ENCODE measurements around the gene SFRP5.

The SFRP5 gene

DNA sequence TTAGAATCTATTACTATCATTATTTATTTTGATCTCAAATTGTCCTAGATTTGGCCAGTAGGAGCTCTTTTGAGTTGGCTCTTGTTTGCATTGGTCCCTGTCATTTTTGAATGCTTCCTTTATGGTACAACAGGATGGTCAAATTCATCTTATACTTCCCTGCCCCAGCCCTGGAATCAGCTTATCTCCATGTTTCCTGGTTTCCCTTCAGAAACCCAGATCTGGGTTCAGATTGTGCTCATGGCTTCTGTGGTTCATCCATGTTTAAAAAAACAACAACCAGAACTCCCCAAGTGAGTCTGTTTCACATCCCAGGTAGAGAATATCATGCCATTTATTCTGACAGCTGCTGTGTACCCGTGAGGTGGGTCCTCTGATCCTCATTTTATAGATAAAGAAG is 24.2 kb downstream of the SFRP5 start:
- DNase-seq (ENCODE audit: low spot score), result no peak
- Histone ChIP-seq H3K4me3 (no peak overlapping the region), H3K27ac (no peak overlapping the region)
- no peak for TF ChIP-seq CTCF (IDR thresholded peaks at IDR 0.05)

- Histone ChIP-seq H3K4me3 (no peak overlapping the region), H3K27ac (no peak overlapping the region)
- no peak for DNase-seq (ENCODE audit: low spot score)
- TF ChIP-seq CTCF (IDR thresholded peaks at IDR 0.05), result no peak
Measured at GRCh38 chr10:97744405-97745035, 27.3 kb downstream of the SFRP5 start.

DNA sequence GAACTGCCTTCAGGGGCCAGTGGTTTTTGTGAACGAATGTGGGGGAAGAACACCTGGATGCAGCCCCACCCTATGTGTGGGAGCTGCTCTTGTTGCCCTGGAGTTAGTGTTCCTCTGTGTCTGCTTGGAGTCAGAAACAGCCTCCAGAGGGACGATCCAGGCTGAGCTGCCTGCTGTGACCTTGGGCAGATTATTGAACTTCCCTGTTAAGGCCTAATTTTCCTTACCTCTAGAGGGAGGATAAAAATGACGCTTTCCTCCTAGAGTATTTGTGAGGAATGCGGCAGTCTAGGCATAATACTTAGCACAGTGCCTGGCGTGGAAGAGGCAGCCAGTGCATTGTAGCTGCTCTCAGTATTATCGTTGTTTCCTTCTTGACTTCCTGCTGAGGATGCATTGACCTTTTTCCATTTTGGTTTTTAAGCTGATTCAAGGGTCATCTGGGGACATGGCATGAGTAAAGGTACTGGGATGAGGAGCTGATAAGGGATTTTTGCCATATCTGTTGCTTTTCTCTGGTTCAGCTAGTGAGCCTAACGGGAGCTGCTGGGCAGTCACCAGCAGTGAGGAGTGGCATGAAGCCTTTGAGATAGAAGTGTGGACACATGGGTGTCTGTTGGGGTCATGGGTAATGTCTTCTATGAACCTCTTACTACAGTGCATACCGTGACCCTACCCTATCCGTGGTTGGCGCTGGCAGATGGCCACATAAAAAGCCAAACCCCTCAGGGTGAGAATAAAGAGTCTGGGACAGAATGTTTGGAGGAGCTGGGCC is 28.4 kb downstream of the SFRP5 start:
- no peak for DNase-seq (ENCODE audit: low spot score)
- TF ChIP-seq CTCF (IDR thresholded peaks at IDR 0.05), result no peak
- no peak overlapping the region for H3K4me3 ChIP-seq
- no peak overlapping the region for H3K27ac ChIP-seq

- Histone ChIP-seq H3K4me3 (no peak overlapping the region), H3K27ac (no peak overlapping the region)
- no peak for DNase-seq (ENCODE audit: low spot score)
- TF ChIP-seq CTCF (IDR thresholded peaks at IDR 0.05), result no peak
Measured at GRCh38 chr10:97740613-97741012, 31.2 kb downstream of the SFRP5 start.

GRCh38 chr10:97738616-97739015 is 33.2 kb downstream of the SFRP5 start:
- peak overlapping the region; percentile 94 for H3K4me3 ChIP-seq
- H3K27ac ChIP-seq, result no peak overlapping the region
- TF ChIP-seq CTCF (IDR thresholded peaks at IDR 0.05), result no peak
- DNase-seq (ENCODE audit: low spot score), result peak; percentile 52

DNA sequence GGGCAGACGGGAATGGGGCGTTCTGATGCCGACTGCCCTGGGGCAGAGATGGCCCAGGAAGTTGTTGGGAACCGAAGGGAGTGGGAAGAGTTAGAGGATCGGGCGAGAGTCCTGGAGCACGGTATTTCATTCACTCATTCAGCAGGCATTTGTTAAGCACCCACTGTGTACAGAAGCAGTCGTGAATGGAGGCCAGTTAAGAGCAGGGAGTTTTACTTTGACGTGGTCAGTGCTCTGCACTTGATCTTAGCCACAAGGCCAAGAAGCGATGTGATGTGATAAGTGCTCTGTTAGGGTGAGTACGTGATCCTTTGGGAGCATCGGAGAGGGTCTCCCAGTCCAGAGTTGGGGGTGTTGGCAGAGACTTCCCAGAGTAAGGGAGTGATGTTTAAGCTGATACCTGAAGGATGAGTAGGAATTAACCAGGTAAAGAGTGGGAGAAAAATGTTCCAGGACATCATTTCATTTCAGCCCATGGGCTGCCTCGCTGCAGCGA is 34.0 kb downstream of the SFRP5 start:
- no peak for DNase-seq (ENCODE audit: low spot score)
- Histone ChIP-seq H3K4me3 (peak overlapping the region; percentile 94), H3K27ac (peak overlapping the region; percentile 83 to 96)
- no peak for TF ChIP-seq CTCF (IDR thresholded peaks at IDR 0.05)

Measured in coronary artery (tissue), 2 donors.